ENCODE data around the gene ENPP3. TPM values are rescaled to one million over a fixed set of nuclear protein-coding genes. Genes with fewer than 3 reads are reported as not detected.

Gene ENPP3
- total RNA-seq, 2 donors from 2014 or later, result 11.5 to 21.4 TPM

DNA sequence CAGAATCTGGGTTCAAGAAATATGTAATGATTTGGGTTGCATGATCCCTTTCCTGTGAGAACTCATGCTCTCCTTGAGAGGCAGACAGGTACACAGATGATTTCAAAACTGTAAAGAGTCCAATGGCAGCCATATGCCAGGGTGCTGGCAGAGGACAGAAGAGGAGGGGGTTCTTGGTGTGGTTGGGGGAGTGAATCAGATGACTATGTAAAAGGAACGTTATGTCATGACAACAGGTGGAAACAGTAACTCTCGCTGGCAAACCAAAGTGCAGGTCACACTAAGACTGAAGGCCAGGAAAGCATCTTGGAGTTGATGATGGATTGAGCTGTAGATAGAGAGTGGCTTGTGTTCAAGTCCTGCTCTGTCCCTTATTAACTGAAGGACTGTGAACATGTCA is 43.8 kb downstream of the ENPP3 start:
- Histone ChIP-seq H3K4me1 (no peaks in the 10 kb centered on the region), H3K27me3 (no peaks in the 10 kb centered on the region), H3K36me3 (no peaks in the 10 kb centered on the region), H3K9me3 (no peaks in the 10 kb centered on the region), H3K9ac (ENCODE audit: low read depth in 2 of 2, low read length in 2 of 2) (no peak overlapping the region), H3K27ac (no peak overlapping the region), H3K4me3 (no peak overlapping the region)
- TF ChIP-seq, protein P1, sequence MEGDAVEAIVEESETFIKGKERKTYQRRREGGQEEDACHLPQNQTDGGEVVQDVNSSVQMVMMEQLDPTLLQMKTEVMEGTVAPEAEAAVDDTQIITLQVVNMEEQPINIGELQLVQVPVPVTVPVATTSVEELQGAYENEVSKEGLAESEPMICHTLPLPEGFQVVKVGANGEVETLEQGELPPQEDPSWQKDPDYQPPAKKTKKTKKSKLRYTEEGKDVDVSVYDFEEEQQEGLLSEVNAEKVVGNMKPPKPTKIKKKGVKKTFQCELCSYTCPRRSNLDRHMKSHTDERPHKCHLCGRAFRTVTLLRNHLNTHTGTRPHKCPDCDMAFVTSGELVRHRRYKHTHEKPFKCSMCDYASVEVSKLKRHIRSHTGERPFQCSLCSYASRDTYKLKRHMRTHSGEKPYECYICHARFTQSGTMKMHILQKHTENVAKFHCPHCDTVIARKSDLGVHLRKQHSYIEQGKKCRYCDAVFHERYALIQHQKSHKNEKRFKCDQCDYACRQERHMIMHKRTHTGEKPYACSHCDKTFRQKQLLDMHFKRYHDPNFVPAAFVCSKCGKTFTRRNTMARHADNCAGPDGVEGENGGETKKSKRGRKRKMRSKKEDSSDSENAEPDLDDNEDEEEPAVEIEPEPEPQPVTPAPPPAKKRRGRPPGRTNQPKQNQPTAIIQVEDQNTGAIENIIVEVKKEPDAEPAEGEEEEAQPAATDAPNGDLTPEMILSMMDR (IDR thresholded peaks at IDR 0.05), result no peak
- intact Hi-C loops (cut with DNase I), result no loop called here
- no peak for DNase-seq

- no peak overlapping the region for H3K27ac ChIP-seq
- no peaks in the 10 kb centered on the region for H3K36me3 ChIP-seq
- H3K27me3 ChIP-seq, result no peaks in the 10 kb centered on the region
- TF ChIP-seq, protein P1 (IDR thresholded peaks at IDR 0.05), result no peak
- no peak for DNase-seq
- no peak overlapping the region for H3K4me3 ChIP-seq
- H3K9me3 ChIP-seq, result no peaks in the 10 kb centered on the region
- intact Hi-C loops (cut with DNase I), result no loop called here
- H3K4me1 ChIP-seq, result no peaks in the 10 kb centered on the region
- H3K9ac ChIP-seq (ENCODE audit: low read depth in 2 of 2, low read length in 2 of 2), result no peak overlapping the region
Measured at GRCh38 chr6:131681585-131681984, 44.5 kb downstream of the ENPP3 start.

- Histone ChIP-seq H3K36me3 (no peaks in the 10 kb centered on the region), H3K27me3 (no peaks in the 10 kb centered on the region), H3K27ac (no peak overlapping the region), H3K4me3 (no peak overlapping the region), H3K4me1 (no peaks in the 10 kb centered on the region), H3K9me3 (no peaks in the 10 kb centered on the region), H3K9ac (ENCODE audit: low read depth in 2 of 2, low read length in 2 of 2) (no peak overlapping the region)
- intact Hi-C loops (cut with DNase I), result no loop called here
- TF ChIP-seq, protein P1 (IDR thresholded peaks at IDR 0.05), result no peak
- no peak for DNase-seq
Measured at GRCh38 chr6:131682442-131682841, 45.3 kb downstream of the ENPP3 start.

DNA sequence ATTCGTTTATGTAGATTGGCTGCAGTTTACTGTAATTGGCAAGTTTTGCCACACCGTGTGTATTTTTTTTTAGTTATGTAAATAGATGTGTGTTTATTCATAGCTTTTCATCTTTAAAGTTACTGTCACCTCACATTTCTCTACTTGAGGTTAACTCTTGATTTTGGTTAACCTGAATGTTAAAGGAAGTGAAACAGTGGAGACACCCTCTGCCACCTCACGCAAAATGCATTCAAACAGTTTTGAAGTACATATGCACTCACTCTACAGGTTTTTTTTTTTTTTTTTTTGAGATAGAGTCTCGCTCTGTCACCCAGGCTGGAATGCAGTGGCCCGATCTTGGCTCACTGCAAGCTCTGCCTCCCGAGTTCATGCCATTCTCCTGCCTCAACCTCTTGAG is 46.4 kb downstream of the ENPP3 start:
- Histone ChIP-seq H3K36me3 (no peaks in the 10 kb centered on the region), H3K9ac (ENCODE audit: low read depth in 2 of 2, low read length in 2 of 2) (no peak overlapping the region), H3K27me3 (no peaks in the 10 kb centered on the region), H3K4me1 (no peaks in the 10 kb centered on the region), H3K4me3 (no peak overlapping the region), H3K9me3 (no peaks in the 10 kb centered on the region), H3K27ac (no peak overlapping the region)
- TF ChIP-seq, protein P1 (IDR thresholded peaks at IDR 0.05), result no peak
- intact Hi-C loops (cut with DNase I), result no loop called here
- no peak for DNase-seq

GRCh38 chr6:131685266-131685780 is 48.2 kb downstream of the ENPP3 start:
- Histone ChIP-seq H3K27ac (no peak overlapping the region), H3K27me3 (no peaks in the 10 kb centered on the region), H3K36me3 (no peaks in the 10 kb centered on the region), H3K4me3 (no peak overlapping the region), H3K4me1 (no peaks in the 10 kb centered on the region), H3K9me3 (no peaks in the 10 kb centered on the region), H3K9ac (ENCODE audit: low read depth in 2 of 2, low read length in 2 of 2) (no peak overlapping the region)
- intact Hi-C loops (cut with DNase I), result no loop called here
- no peak for DNase-seq
- TF ChIP-seq, protein P1 (IDR thresholded peaks at IDR 0.05), result no peak
